Breast epithelium (tissue), 3 donors: ENCODE results near the gene ZNF354B.

Experiments
- POLR2A ChIP-seq: fragments of 450-650 bp; IDR thresholded peaks from one replicate; pipeline ENCODE4 v1.6.1; 2016; ENCODE audit warnings: antibody characterized with exemption, mild to moderate bottlenecking, moderate library complexity
- POLR2AphosphoS5 ChIP-seq, 3 donors: sonication (generic); formaldehyde crosslinking; IDR thresholded peaks; one replicate each; pipeline ENCODE4 v1.6.1; 2017; ENCODE audit warnings: antibody characterized with exemption in 3 of 3
- TF ChIP-seq, protein P1 (sequence below), 3 donors: fragments of 450-650 bp; IDR thresholded peaks; one replicate each; pipeline ENCODE4 v1.5.1; 2016 to 2017; ENCODE audit warnings: antibody characterized with exemption in 3 of 3, mild to moderate bottlenecking in 3 of 3, moderate library complexity in 3 of 3

- TF ChIP-seq, protein P1, sequence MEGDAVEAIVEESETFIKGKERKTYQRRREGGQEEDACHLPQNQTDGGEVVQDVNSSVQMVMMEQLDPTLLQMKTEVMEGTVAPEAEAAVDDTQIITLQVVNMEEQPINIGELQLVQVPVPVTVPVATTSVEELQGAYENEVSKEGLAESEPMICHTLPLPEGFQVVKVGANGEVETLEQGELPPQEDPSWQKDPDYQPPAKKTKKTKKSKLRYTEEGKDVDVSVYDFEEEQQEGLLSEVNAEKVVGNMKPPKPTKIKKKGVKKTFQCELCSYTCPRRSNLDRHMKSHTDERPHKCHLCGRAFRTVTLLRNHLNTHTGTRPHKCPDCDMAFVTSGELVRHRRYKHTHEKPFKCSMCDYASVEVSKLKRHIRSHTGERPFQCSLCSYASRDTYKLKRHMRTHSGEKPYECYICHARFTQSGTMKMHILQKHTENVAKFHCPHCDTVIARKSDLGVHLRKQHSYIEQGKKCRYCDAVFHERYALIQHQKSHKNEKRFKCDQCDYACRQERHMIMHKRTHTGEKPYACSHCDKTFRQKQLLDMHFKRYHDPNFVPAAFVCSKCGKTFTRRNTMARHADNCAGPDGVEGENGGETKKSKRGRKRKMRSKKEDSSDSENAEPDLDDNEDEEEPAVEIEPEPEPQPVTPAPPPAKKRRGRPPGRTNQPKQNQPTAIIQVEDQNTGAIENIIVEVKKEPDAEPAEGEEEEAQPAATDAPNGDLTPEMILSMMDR (IDR thresholded peaks at IDR 0.05): no peak
- TF ChIP-seq POLR2A (no peak), POLR2AphosphoS5 (IDR thresholded peaks at IDR 0.05) (peak in 1 of 3 donors; percentile 15)
These were observed 36.1 kb downstream of the ZNF354B start, which contains the start of gene ZFP2 for GRCh38 chr5:178895615-178896571.
